ENCODE data around the gene SARNP.

SARNP gene

GRCh38 chr12:55721601-55722213, 95.8 kb downstream of the SARNP start:
- no peak for DNase-seq

GRCh38 chr12:55720894-55721444, 96.6 kb downstream of the SARNP start:
- peak; percentile 40 for DNase-seq

GRCh38 chr12:55720071-55720564, 97.4 kb downstream of the SARNP start, which contains the start of gene RDH5:
Gene RDH5 (plus strand): TSS chr12:55720393. CDS start chr12:55721185, 792 bp downstream.
- no peak for DNase-seq

- no peak for DNase-seq
These were observed 98.2 kb downstream of the SARNP start for GRCh38 chr12:55719371-55719770.

- DNase-seq = no peak
These were observed 98.8 kb downstream of the SARNP start for GRCh38 chr12:55718624-55719275.

- DNase-seq = no peak
These were observed 99.5 kb downstream of the SARNP start for GRCh38 chr12:55718015-55718414.

- DNase-seq = no peak
These were observed 100.2 kb downstream of the SARNP start for GRCh38 chr12:55717011-55718007.

- no peak for DNase-seq
These were observed 101.0 kb downstream of the SARNP start for GRCh38 chr12:55716582-55716957.

GRCh38 chr12:55715833-55716581, 101.5 kb downstream of the SARNP start, which contains the start of gene BLOC1S1:
Gene BLOC1S1 (plus strand): TSS chr12:55716046. CDS start chr12:55716052, 6 bp downstream.
- peak; percentile 92 for DNase-seq

GRCh38 chr12:55715169-55715764, 102.3 kb downstream of the SARNP start:
- DNase-seq = no peak

GRCh38 chr12:55713721-55714120, 103.8 kb downstream of the SARNP start:
- DNase-seq = no peak

GRCh38 chr12:55712700-55713415, 104.7 kb downstream of the SARNP start:
- no peak for DNase-seq

GRCh38 chr12:55711786-55712553, 105.6 kb downstream of the SARNP start:
- no peak for DNase-seq

- no peak for DNase-seq
These were observed 108.8 kb downstream of the SARNP start for GRCh38 chr12:55708695-55709233.

- peak; percentile 63 for DNase-seq
These were observed 109.5 kb downstream of the SARNP start, which contains the start of gene ITGA7 for GRCh38 chr12:55707841-55708694. Gene ITGA7 (minus strand): TSS chr12:55707904. CDS start chr12:55707682, 222 bp downstream.
